ENCODE measurements around the gene RING1. TPM values are rescaled to one million over a fixed set of nuclear protein-coding genes. Genes with fewer than 3 reads are reported as not detected.

RING1 gene
- total RNA-seq, 1 donor, result 11.4 TPM

- Histone ChIP-seq H3K4me3 (ENCODE audit: low read length) (no peak overlapping the region), H3K4me1 (ENCODE audit: insufficient read depth, low read length) (no peaks in the 10 kb centered on the region), H3K27me3 (ENCODE audit: insufficient read depth, low read length) (no peaks in the 10 kb centered on the region), H3K9me3 (ENCODE audit: low read depth, low read length) (no peaks in the 10 kb centered on the region)
Measured at GRCh38 chr6:33169291-33170175, 38.8 kb upstream of the RING1 start.

GRCh38 chr6:33170176-33171015 is 37.9 kb upstream of the RING1 start:
- H3K4me1 ChIP-seq (ENCODE audit: insufficient read depth, low read length), result no peaks in the 10 kb centered on the region
- H3K9me3 ChIP-seq (ENCODE audit: low read depth, low read length), result no peaks in the 10 kb centered on the region
- no peaks in the 10 kb centered on the region for H3K27me3 ChIP-seq (ENCODE audit: insufficient read depth, low read length)
- H3K4me3 ChIP-seq (ENCODE audit: low read length), result no peak overlapping the region

GRCh38 chr6:33171016-33171879 is 37.1 kb upstream of the RING1 start:
- Histone ChIP-seq H3K9me3 (ENCODE audit: low read depth, low read length) (no peaks in the 10 kb centered on the region), H3K4me1 (ENCODE audit: insufficient read depth, low read length) (no peaks in the 10 kb centered on the region), H3K4me3 (ENCODE audit: low read length) (no peak overlapping the region), H3K27me3 (ENCODE audit: insufficient read depth, low read length) (no peaks in the 10 kb centered on the region)

GRCh38 chr6:33171880-33172687 is 36.2 kb upstream of the RING1 start:
- Histone ChIP-seq H3K4me3 (ENCODE audit: low read length) (no peak overlapping the region), H3K27me3 (ENCODE audit: insufficient read depth, low read length) (no peaks in the 10 kb centered on the region), H3K9me3 (ENCODE audit: low read depth, low read length) (no peaks in the 10 kb centered on the region), H3K4me1 (ENCODE audit: insufficient read depth, low read length) (no peaks in the 10 kb centered on the region)

- H3K27me3 ChIP-seq (ENCODE audit: insufficient read depth, low read length), result no peaks in the 10 kb centered on the region
- no peaks in the 10 kb centered on the region for H3K9me3 ChIP-seq (ENCODE audit: low read depth, low read length)
- H3K4me1 ChIP-seq (ENCODE audit: insufficient read depth, low read length), result no peaks in the 10 kb centered on the region
- no peak overlapping the region for H3K4me3 ChIP-seq (ENCODE audit: low read length)
Measured at GRCh38 chr6:33172688-33173534, 35.4 kb upstream of the RING1 start.

- H3K4me3 ChIP-seq (ENCODE audit: low read length), result no peak overlapping the region
- H3K4me1 ChIP-seq (ENCODE audit: insufficient read depth, low read length), result no peaks in the 10 kb centered on the region
- no peaks in the 10 kb centered on the region for H3K9me3 ChIP-seq (ENCODE audit: low read depth, low read length)
- H3K27me3 ChIP-seq (ENCODE audit: insufficient read depth, low read length), result no peaks in the 10 kb centered on the region
Measured at GRCh38 chr6:33173535-33174180, 34.6 kb upstream of the RING1 start.

GRCh38 chr6:33174784-33175183 is 33.5 kb upstream of the RING1 start:
- Histone ChIP-seq H3K27me3 (ENCODE audit: insufficient read depth, low read length) (no peaks in the 10 kb centered on the region), H3K4me1 (ENCODE audit: insufficient read depth, low read length) (no peaks in the 10 kb centered on the region), H3K4me3 (ENCODE audit: low read length) (no peak overlapping the region), H3K9me3 (ENCODE audit: low read depth, low read length) (no peaks in the 10 kb centered on the region)

- Histone ChIP-seq H3K4me1 (ENCODE audit: insufficient read depth, low read length) (no peaks in the 10 kb centered on the region), H3K27me3 (ENCODE audit: insufficient read depth, low read length) (no peaks in the 10 kb centered on the region), H3K9me3 (ENCODE audit: low read depth, low read length) (no peaks in the 10 kb centered on the region), H3K4me3 (ENCODE audit: low read length) (no peak overlapping the region)
Measured at GRCh38 chr6:33175436-33176069, 32.7 kb upstream of the RING1 start.

- Histone ChIP-seq H3K9me3 (ENCODE audit: low read depth, low read length) (no peaks in the 10 kb centered on the region), H3K4me1 (ENCODE audit: insufficient read depth, low read length) (no peaks in the 10 kb centered on the region), H3K27me3 (ENCODE audit: insufficient read depth, low read length) (no peaks in the 10 kb centered on the region), H3K4me3 (ENCODE audit: low read length) (no peak overlapping the region)
Measured at GRCh38 chr6:33176906-33177305, 31.4 kb upstream of the RING1 start.

GRCh38 chr6:33177552-33178446 is 30.5 kb upstream of the RING1 start:
- Histone ChIP-seq H3K4me3 (ENCODE audit: low read length) (no peak overlapping the region), H3K9me3 (ENCODE audit: low read depth, low read length) (no peaks in the 10 kb centered on the region), H3K4me1 (ENCODE audit: insufficient read depth, low read length) (peaks cover under 1% of the 10 kb centered on the region), H3K27me3 (ENCODE audit: insufficient read depth, low read length) (no peaks in the 10 kb centered on the region)

GRCh38 chr6:33178755-33179475 is 29.4 kb upstream of the RING1 start:
- peaks cover 11% of the 10 kb centered on the region for H3K4me1 ChIP-seq (ENCODE audit: insufficient read depth, low read length)
- H3K27me3 ChIP-seq (ENCODE audit: insufficient read depth, low read length), result no peaks in the 10 kb centered on the region
- no peaks in the 10 kb centered on the region for H3K9me3 ChIP-seq (ENCODE audit: low read depth, low read length)
- no peak overlapping the region for H3K4me3 ChIP-seq (ENCODE audit: low read length)

All from mononuclear cell (primary cell).